GM13977 (cell line): ENCODE results near the gene GPRC5A.

Experiments
- DNase-seq: peaks from one replicate; pipeline ENCODE4 v3.0.0; 2012; ENCODE audit warnings: low spot score
- in situ Hi-C: fragments of 300-500 bp; cut with MboI; formaldehyde crosslinking; loops from one replicate; pipeline ENCODE4 v1.12.0; 2022; ENCODE audit warnings: low sequenced_read_pairs, low pct_unique_long_range_greater_than_20kb, mixed read lengths, inconsistent platforms; ENCODE audit not compliant: unreplicated experiment
- TF ChIP-seq, protein P1 (sequence below): IDR thresholded peaks from 2 replicates; pipeline ENCODE4 v1.5.1; 2012; ENCODE audit warnings: mild to moderate bottlenecking, control low read depth; ENCODE audit not compliant: insufficient read depth; ENCODE audit errors: extremely low read depth, missing control alignments

GPRC5A gene

DNA sequence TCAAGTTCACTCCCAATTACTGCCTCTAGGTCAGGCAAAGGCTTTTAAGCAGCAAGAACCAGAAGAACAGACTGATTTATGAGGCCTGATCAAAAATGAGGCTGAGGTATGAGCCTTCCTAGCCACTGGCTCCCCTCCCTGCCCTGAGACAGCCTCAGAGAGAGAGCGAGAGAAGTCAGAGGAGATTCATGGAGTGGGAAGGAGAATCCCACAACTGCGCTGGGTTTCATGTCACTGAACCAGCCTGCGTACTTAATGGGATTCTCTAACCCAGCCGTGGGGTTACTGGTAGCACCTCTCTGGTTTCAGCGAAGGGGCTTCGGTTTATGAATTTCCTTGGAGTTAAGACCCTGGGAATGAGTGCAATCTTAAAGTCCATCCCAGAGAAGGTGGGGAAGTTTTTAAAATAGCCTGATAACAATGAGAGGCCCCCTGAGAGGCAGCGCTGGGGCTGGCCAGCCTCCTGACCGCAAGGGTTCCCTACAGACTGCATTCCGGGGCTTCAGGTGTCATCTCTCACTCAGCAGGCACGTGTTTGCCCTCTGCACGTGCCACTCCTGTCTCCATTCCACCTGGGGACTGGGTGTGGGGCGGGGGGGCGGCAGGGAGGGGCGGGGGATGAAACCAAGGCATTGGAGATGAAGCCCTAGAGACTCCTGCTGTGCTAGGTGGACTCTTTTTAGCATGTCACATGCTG is 6.1 kb upstream of the GPRC5A start:
- no peak for DNase-seq
- TF ChIP-seq, protein P1, sequence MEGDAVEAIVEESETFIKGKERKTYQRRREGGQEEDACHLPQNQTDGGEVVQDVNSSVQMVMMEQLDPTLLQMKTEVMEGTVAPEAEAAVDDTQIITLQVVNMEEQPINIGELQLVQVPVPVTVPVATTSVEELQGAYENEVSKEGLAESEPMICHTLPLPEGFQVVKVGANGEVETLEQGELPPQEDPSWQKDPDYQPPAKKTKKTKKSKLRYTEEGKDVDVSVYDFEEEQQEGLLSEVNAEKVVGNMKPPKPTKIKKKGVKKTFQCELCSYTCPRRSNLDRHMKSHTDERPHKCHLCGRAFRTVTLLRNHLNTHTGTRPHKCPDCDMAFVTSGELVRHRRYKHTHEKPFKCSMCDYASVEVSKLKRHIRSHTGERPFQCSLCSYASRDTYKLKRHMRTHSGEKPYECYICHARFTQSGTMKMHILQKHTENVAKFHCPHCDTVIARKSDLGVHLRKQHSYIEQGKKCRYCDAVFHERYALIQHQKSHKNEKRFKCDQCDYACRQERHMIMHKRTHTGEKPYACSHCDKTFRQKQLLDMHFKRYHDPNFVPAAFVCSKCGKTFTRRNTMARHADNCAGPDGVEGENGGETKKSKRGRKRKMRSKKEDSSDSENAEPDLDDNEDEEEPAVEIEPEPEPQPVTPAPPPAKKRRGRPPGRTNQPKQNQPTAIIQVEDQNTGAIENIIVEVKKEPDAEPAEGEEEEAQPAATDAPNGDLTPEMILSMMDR = no peak
- in situ Hi-C loops = no loop called here

DNA sequence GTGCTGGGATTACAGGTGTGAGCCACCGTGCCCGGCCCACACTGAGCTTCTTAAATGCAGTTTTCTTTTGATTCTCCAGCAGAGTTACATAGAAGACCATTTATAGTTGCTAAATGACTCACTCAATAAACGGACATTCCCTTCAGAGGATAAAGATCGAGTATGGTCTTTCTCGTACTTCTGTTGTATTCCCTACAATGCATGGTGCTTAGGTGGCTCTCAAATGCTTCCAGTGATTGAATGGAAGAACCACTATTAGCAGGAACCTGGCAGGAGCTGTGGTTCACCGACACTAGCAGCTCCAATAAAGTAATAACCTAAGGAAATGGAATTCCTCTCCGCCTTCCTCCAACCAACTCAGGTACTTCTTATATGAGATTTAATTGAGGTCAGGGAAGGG is 3.9 kb upstream of the GPRC5A start:
- no peak for DNase-seq
- TF ChIP-seq, protein P1 = no peak
- in situ Hi-C loops = no loop called here

DNA sequence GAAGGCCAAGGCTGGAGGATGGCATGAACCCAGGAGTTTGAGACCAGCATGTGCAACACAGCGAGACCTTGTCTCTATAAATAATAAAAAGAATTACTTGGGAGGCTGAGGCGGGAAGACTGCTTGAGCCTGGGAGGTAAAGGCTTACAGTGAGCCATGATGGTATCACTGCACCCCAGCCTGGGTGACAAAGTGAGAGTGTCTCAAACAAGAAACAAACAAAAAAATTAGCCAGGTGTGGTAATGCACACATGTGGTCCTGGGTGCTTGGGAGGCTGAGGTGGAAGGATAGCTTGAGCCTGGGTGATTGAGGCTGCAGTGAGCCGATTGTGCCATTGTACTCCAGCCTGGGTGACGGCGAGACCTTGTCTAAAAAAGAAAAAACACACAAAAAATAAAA is 1.7 kb upstream of the GPRC5A start:
- no peak for DNase-seq
- in situ Hi-C loops = no loop called here
- TF ChIP-seq, protein P1 = no peak

DNA sequence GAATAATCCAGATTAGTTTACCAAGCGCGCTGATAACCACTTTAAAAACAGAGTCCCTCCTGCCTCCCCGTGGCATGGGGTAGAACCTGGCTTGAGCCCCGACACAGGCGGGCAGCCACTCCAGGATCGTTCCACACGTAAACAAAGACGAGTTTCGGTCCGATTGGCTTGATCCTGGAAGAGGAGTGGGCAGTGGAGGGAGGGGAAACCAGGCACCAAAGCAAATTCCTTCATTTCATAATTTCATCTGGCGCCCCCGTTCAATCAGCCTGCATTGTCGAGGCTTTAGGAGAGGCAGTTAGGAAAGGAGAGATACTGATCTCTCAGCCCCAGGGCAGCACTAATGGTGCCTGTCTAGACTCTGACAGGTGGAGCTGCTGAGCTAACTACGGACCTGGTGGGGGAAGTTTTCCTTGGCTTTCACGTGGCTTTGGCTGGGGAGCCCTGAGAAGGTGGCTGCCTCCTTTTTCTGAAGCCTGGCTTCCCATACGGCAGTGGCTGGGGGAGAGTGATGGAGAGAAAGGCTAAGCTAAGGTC is 751 bp upstream of the GPRC5A start:
- DNase-seq = peak; percentile 58
- in situ Hi-C loops = no loop called here
- TF ChIP-seq, protein P1 = no peak

DNA sequence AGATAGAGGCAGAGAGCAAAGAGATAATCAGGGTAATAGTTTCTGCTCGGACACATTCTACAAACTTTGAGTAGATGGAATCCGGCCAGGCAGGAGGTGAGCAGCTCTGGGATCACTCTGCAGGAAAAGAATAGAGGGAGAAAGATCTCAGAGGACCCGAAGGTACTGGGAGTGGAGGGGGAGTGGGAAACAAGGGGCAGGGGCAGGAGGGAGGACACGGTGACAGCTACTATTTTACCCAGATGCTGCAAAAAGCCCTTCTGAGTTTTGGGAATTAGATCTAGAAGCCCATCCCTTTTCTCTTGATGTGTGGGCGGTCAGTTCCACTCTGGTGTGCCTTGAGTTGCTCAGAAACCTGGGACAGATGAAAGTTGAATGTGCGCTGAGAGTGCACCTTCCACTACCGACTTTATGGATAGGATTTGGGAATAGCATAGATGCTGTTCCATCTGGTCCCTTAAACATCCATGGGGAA is 556 bp downstream of the GPRC5A start:
- TF ChIP-seq, protein P1 = no peak
- in situ Hi-C loops = no loop called here
- DNase-seq = no peak

- DNase-seq = no peak
- TF ChIP-seq, protein P1 = no peak
- in situ Hi-C loops = no loop called here
Measured at GRCh38 chr12:12892681-12893141, 1.3 kb downstream of the GPRC5A start.
